Stomach (tissue), 9 donors: ENCODE results near the gene NLGN1. TPM values are rescaled to one million over a fixed set of nuclear protein-coding genes. Genes with fewer than 3 reads are reported as not detected.

ENCODE experiments used
- DNase-seq, 2 donors: peaks; one replicate each; pipeline versions ENCODE4 v3.0.0 to v3.0.0-alpha.2; 2013 to 2019
- H3K27ac ChIP-seq, 5 donors: fragments of 200-600 bp in 4 of 5; sonication (generic) in 4 of 5; one replicate each; pipeline ENCODE4 v1.5.1; 2013 to 2019; ENCODE audit warnings: mild to moderate bottlenecking in 1 of 5, moderate library complexity in 1 of 5
- H3K27me3 ChIP-seq, 3 donors: fragments of 200-600 bp; sonication (generic); one replicate each; pipeline ENCODE4 v1.5.1; 2017 to 2019; ENCODE audit warnings: mixed run types in 1 of 3
- H3K36me3 ChIP-seq, 4 donors: fragments of 200-600 bp; sonication (generic); 1 replicate in 3 of 4; 2 replicates in 1 of 4; pipeline ENCODE4 v1.5.1; 2016 to 2019
- H3K4me1 ChIP-seq, 4 donors: fragments of 200-600 bp; sonication (generic); one replicate each; pipeline ENCODE4 v1.5.1; 2016 to 2019
- H3K4me3 ChIP-seq, 4 donors: fragments of 200-600 bp; sonication (generic) in 3 of 4; one replicate each; pipeline ENCODE4 v1.5.1; 2016 to 2019; ENCODE audit warnings: mild to moderate bottlenecking in 1 of 4
- H3K9me3 ChIP-seq, 4 donors: fragments of 200-600 bp; sonication (generic); one replicate each; pipeline ENCODE4 v1.5.1; 2016 to 2019
- CTCF ChIP-seq, 7 experiments: fragments of 450-650 bp in 4 of 7; fragments of 200-600 bp in 3 of 7; sonication (generic) in 3 of 7; IDR thresholded peaks; one replicate each; pipeline ENCODE4 v1.5.1; 2016 to 2019; ENCODE audit warnings: antibody characterized with exemption in 7 of 7, control low read depth in 2 of 7, mild to moderate bottlenecking in 1 of 7
- EP300 ChIP-seq: sonication (generic); formaldehyde crosslinking; IDR thresholded peaks from one replicate; pipeline ENCODE4 v1.6.1; 2017; ENCODE audit warnings: antibody characterized with exemption
- POLR2A ChIP-seq, 4 donors: fragments of 450-650 bp; IDR thresholded peaks; one replicate each; pipeline ENCODE4 v1.6.1; 2016; ENCODE audit warnings: antibody characterized with exemption in 4 of 4, control low read depth in 2 of 4, mild to moderate bottlenecking in 1 of 4, moderate library complexity in 1 of 4
- POLR2AphosphoS5 ChIP-seq, 3 donors: sonication (generic); formaldehyde crosslinking; IDR thresholded peaks; one replicate each; pipeline ENCODE4 v1.6.1; 2016; ENCODE audit warnings: antibody characterized with exemption in 3 of 3
- WGBS, 5 donors: extraction: QIAGEN DNeasy Blood & Tissue Kit in 3 of 5; methylation state at CpG; one replicate each; pipeline versions ENCODE4 v1.1.5 to v1.1.7; 2013 to 2018; 5-methylcytosine and 5-hydroxymethylcytosine counted together
- intact Hi-C: fragments of 100-400 bp; cut with DNase I; formaldehyde crosslinking; loops from one replicate; pipeline ENCODE4 v1.15.1; 2023; ENCODE audit warnings: low total_unique reads
- polyA plus RNA-seq, 3 donors: library from polyadenylated mRNA; stranded (reverse); fragments of 200-250 nt; gene quantifications; one replicate each; pipeline ENCODE4 v1.2.3, GENCODE V29; 2013
- total RNA-seq, 5 donors: library from RNA; depleted of rRNA; stranded (reverse); fragments of >200 nt; gene quantifications; one replicate each; pipeline versions ENCODE4 v1.1.0 to v1.2.3, GENCODE V29; 2014 to 2016
- donor health status: healthy with polysubstance abuse.
- donor health status: Bipolar disorder and iron deficiency.
- donor health status: healthy.

The NLGN1 gene
- total and polyA plus RNA-seq, 8 donors, result 0.15 to 45.2 (median 4.8) TPM; not detected in 1

GRCh38 chr3:173650596-173650995 is 253.1 kb downstream of the NLGN1 start:
- H3K4me3 ChIP-seq, result no peak overlapping the region
- no peaks in the 10 kb centered on the region for H3K4me1 ChIP-seq
- intact Hi-C loops, result no loop called here
- 51 to 70% (median 55%) methylated on average over 1 of the region's 1 CpG for WGBS, 5 donors
- H3K9me3 ChIP-seq, result peaks cover 0 to 4% (median 2%) of the 10 kb centered on the region in 4 donors
- H3K36me3 ChIP-seq, result no peaks in the 10 kb centered on the region
- no peak for TF ChIP-seq POLR2AphosphoS5 (IDR thresholded peaks at IDR 0.05)
- no peak for TF ChIP-seq POLR2A (IDR thresholded peaks at IDR 0.05)
- no peak for TF ChIP-seq EP300
- no peak for TF ChIP-seq CTCF (IDR thresholded peaks at IDR 0.05)
- no peak for DNase-seq
- H3K27me3 ChIP-seq, result no peaks in the 10 kb centered on the region
- no peak overlapping the region for H3K27ac ChIP-seq

GRCh38 chr3:173652093-173652492 is 254.5 kb downstream of the NLGN1 start:
- no peak for DNase-seq
- Histone ChIP-seq H3K4me3 (no peak overlapping the region), H3K27me3 (no peaks in the 10 kb centered on the region), H3K9me3 (peaks cover 0 to 4% (median 2%) of the 10 kb centered on the region in 4 donors), H3K4me1 (no peaks in the 10 kb centered on the region), H3K36me3 (no peaks in the 10 kb centered on the region), H3K27ac (no peak overlapping the region)
- TF ChIP-seq CTCF (IDR thresholded peaks at IDR 0.05) (no peak), POLR2AphosphoS5 (IDR thresholded peaks at IDR 0.05) (no peak), POLR2A (IDR thresholded peaks at IDR 0.05) (no peak), EP300 (no peak)
- intact Hi-C loops, result no loop called here
- 74 to 87% (median 82%) methylated on average over 2 of the region's 2 CpGs for WGBS, 5 donors

GRCh38 chr3:173653781-173654180 is 256.2 kb downstream of the NLGN1 start:
- WGBS, 5 donors, result 82 to 100% (median 92%) methylated on average over 1 of the region's 1 CpG
- intact Hi-C loops, result no loop called here
- Histone ChIP-seq H3K27me3 (no peaks in the 10 kb centered on the region), H3K27ac (no peak overlapping the region), H3K4me1 (no peaks in the 10 kb centered on the region), H3K9me3 (peaks cover 0 to 4% (median 2%) of the 10 kb centered on the region in 4 donors), H3K36me3 (no peaks in the 10 kb centered on the region), H3K4me3 (no peak overlapping the region)
- no peak for DNase-seq
- TF ChIP-seq EP300 (no peak), CTCF (IDR thresholded peaks at IDR 0.05) (no peak), POLR2A (IDR thresholded peaks at IDR 0.05) (no peak), POLR2AphosphoS5 (IDR thresholded peaks at IDR 0.05) (no peak)

GRCh38 chr3:173659972-173660371 is 262.4 kb downstream of the NLGN1 start:
- TF ChIP-seq EP300 (no peak), CTCF (IDR thresholded peaks at IDR 0.05) (no peak), POLR2AphosphoS5 (IDR thresholded peaks at IDR 0.05) (no peak), POLR2A (IDR thresholded peaks at IDR 0.05) (no peak)
- no peak overlapping the region for H3K4me3 ChIP-seq
- intact Hi-C loops, result no loop called here
- H3K27me3 ChIP-seq, result no peaks in the 10 kb centered on the region
- no peaks in the 10 kb centered on the region for H3K36me3 ChIP-seq
- 48 to 66% (median 63%) methylated on average over 2 of the region's 2 CpGs for WGBS, 5 donors
- H3K9me3 ChIP-seq, result no peaks in the 10 kb centered on the region
- DNase-seq, result no peak
- H3K4me1 ChIP-seq, result no peaks in the 10 kb centered on the region
- no peak overlapping the region for H3K27ac ChIP-seq
